DMS114 treated with DMSO at 0.1 percent for 48 hours (cell line): ENCODE results near the gene CCBE1.
"Not testable (repeated sequence)": the region's sequence is repeated elsewhere in the genome, so short reads cannot be mapped to it uniquely, and the experiment has no call there.

Experiments
- DNase-seq: peaks from one replicate; lab custom pipeline; 2025; ENCODE audit not compliant: unreplicated experiment; lab: John Stamatoyannopoulos, UW

The CCBE1 gene

DNA sequence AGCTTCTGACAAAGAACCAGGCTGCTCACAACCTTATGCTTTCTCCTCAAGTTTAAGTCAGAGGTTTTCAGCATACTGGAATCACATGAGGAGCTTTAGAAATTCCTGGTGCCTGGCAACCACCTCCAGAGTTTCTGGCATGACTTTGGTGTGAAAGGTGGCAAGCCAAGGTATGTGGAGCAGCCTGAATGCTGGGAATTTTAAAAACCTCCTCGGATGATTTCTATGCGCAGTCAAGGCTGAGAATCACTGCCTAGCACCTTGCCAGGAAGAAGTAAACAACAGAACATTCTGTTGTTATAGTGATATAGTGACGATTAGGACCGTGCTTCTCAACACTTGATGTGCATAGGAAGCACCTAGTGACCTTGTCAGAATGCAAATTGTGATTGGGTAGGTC, 11.7 kb downstream of the CCBE1 start:
- no peak for DNase-seq

DNA sequence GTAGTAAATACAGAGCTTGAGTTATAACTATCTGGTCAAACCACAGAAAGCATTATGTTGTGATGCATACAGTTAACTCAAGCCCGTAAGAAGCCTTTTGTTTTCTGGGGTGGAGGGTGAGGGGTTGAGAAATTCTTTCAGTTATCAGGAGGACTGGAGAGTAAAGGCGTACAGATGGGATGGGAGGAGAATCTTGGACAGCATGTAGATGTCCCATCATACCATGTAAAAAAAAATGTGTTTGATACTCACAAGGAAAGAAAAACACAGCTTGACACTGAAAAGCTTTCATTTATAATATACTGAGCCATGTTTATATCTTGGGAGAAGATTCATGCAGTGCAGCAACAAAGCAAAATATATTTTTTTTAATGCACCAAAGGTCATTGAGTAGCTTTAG, 12.4 kb downstream of the CCBE1 start:
- DNase-seq, result no peak

DNA sequence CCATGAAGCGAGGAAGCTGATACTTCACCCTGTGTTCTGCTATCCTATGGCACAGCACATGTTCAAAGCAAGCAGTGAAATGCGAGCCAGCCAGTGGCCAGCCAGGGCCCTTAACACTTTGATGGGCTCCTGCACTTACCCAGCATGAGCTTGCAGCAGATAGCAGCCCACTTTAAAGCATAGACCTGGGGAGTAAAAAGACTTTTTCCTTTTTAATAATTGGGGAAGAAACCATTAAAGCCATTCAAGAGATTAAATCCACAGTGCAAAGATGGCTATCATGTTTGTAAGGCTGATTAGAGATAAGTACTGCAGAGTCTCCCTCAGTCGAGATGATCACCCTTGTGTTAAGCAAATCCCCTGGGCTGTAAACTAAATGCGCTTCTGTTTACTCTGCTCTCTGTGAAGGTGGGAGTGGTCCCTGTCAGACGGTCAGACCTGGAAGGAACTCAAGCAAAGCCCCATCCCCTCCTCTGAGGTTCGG, 15.7 kb downstream of the CCBE1 start:
- DNase-seq, result no peak

- no peak for DNase-seq
These were observed 16.2 kb downstream of the CCBE1 start for GRCh38 chr18:59681051-59681450.

DNA sequence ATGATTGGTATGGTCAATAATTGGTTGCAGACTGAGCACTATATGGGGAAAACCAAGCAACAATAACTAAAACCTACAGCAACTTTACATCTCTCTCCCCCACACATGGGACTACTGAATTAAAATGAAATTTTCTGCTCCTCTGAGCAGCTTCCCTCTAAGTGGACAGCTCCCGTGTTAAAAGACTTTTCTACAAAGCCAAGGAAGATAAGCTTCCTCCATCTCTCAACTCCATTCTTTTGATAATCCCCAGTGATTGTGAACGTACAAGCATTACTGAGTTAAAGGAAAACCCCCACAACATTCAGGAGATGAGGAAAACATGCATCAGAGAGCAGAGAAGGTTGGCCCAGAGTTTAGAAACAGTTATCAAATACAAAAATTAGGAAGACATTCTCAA, 21.9 kb downstream of the CCBE1 start:
- DNase-seq, result no peak

GRCh38 chr18:59674903-59675270, 22.3 kb downstream of the CCBE1 start:
- DNase-seq, result no peak

GRCh38 chr18:59674186-59674902, 22.9 kb downstream of the CCBE1 start:
- no peak for DNase-seq

- no peak for DNase-seq
These were observed 24.9 kb downstream of the CCBE1 start for GRCh38 chr18:59672235-59672711.

DNA sequence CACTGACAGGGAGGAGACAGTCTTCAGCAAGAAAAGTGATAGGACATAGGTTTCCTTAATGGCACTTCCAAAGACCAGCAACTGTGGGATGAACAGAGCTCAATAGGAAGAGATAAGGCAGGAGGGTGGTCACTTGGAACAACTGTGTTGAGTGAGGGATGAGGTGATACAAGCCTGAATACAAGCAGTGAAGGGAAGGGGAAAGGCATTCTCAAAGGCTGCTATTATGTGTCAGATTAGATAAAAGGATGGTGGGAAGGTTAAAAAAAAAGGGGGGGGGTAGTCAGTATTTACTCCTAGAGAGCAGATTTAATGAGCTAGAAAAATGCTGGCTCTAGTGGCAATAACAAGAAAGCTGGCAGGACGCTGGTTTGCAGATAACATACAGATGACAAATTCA, 25.7 kb downstream of the CCBE1 start:
- no peak for DNase-seq

- no peak for DNase-seq
These were observed 27.2 kb downstream of the CCBE1 start for GRCh38 chr18:59669872-59670657.

GRCh38 chr18:59667488-59667887, 29.7 kb downstream of the CCBE1 start:
- DNase-seq, result no peak

DNA sequence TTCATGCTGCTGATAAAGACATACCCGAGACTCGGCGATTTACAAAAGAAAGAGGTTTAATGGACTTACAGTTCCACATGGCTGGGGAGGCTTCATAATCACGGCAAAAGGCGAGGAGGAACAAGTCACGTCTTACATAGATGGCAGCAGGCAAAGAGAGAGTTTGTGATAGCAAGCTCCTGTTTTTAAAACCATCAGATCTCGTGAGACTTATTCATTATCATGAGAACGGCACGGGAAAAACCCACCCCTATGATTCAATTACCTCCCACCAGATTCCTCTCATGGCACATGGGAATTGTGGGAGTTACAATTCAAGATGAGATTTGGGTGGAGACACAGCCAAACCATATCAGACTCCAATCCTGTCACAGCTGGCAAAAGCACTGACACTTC, 31.2 kb downstream of the CCBE1 start:
- DNase-seq, result not testable (repeated sequence)

GRCh38 chr18:59665057-59666006, 31.9 kb downstream of the CCBE1 start:
- no peak for DNase-seq

- no peak for DNase-seq
These were observed 32.9 kb downstream of the CCBE1 start for GRCh38 chr18:59664329-59664728.

DNA sequence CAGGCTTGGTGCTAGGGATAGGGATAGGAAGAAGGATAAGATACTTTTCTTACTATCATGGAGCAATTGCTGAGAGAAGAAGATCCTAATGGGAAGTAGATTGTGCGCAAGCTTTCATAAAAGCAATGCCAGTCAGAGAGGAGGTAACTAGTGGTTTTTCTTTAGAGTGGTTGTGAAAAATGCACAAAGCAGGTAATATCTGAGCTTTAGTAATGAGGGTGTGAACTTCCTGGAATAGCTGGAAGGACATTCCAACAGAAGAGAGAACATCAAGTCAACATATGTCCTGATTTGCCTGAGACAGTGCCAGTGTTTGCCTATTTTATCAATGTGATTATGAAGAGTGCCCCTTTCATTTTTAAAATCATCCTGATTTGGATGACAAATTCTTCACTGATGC, 34.1 kb downstream of the CCBE1 start:
- no peak for DNase-seq

GRCh38 chr18:59661891-59662701, 35.1 kb downstream of the CCBE1 start:
- DNase-seq, result no peak

DNA sequence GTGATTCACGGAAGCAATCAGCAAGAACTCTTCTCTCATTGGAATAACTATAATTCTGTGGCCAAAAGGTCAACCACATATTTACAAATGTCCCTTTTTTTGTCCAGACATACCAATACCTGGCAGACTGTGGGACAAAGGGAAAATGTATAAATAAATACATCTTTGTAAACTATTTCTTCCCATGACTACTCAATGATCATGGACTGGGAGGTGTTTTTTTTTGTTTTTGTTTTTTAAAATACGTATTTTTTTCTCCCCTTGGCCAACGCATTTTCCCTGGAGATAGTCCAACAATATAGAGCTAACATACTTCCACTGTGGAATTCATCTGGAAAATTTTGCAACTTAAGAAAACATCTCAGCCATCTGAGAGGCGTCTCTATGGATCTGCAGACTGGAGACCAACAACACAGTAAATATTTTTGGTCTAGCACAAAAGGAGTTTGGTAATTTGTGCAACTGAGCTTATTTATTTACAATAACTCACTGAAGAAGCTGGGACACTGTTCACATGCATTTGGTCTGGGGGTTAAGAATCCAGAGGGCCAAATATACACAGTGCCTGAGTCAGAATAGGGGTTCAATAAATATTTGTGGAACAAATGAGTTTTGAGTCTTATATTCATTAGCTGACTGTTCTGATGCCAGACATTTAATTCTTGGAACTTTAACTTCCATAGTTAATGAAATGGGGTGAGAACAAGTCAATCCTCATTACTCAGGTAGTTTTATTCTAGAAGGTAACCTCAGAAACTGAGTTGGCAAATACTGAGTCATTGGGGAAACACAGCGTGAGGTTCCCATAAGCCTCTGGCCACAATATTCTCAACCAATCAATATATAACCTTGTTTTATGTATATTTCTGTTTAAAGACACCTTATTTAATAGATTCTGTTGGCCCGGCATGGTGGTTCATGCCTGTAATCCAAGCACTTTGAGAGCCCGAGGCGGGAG, 36.2 kb downstream of the CCBE1 start:
- DNase-seq, result no peak

- DNase-seq, result no peak
These were observed 36.9 kb downstream of the CCBE1 start for GRCh38 chr18:59660366-59660765.

GRCh38 chr18:59659508-59660170, 37.6 kb downstream of the CCBE1 start:
- no peak for DNase-seq
